ENCODE measurements around the gene PCBD1. TPM values are rescaled to one million over a fixed set of nuclear protein-coding genes. Genes with fewer than 3 reads are reported as not detected.

Gene PCBD1
- total RNA-seq, 1 experiment from 2014 or later, result 65.8 TPM

DNA sequence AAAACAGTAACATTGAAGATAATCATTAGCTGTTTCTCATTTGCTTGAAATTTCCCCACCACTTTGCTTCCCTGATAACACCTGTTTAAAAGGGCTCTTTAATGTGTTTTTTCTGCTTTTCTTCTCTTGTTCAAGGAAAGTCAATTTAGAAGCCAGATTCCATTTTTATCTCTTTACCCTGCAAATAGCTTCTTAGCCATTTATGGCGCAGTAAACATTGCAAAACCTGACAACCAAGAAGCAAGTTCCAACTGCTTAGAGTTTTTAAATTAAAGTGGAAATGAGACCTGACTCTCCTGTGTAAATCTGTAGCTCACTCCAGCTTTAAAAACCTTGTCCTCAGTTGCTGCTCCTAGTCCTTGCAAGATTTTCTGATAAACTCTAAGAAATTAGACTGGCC lies 42.5 kb downstream of the PCBD1 start:
- DNase-seq (ENCODE audit: low spot score), result no peak
- in situ Hi-C loops (cut with HindIII; ENCODE audit: low sequenced_read_pairs), result no loop called here

DNA sequence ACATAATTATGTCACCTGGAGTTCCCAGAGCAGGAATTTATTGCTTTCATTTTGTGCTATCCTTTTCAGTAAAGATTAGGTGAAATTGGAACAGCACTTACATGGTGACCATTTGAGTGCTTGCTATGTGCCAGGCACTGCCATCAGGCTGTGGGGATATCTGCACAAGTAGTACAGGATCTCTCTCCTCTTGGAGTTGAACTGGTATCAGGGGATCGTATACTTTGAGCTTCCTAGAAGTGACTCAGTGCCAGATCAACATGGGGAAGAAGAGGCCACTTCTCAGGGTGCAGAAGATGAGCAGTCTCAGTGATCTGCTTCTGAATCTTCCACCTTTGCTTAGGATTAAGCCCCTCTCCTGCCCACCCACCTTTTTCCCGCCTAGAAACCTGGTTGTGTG lies 43.1 kb downstream of the PCBD1 start:
- in situ Hi-C loops (cut with HindIII; ENCODE audit: low sequenced_read_pairs), result no loop called here
- DNase-seq (ENCODE audit: low spot score), result no peak

GRCh38 chr10:70843776-70844489 lies 44.4 kb downstream of the PCBD1 start:
- in situ Hi-C loops (cut with HindIII; ENCODE audit: low sequenced_read_pairs), result no loop called here
- no peak for DNase-seq (ENCODE audit: low spot score)

DNA sequence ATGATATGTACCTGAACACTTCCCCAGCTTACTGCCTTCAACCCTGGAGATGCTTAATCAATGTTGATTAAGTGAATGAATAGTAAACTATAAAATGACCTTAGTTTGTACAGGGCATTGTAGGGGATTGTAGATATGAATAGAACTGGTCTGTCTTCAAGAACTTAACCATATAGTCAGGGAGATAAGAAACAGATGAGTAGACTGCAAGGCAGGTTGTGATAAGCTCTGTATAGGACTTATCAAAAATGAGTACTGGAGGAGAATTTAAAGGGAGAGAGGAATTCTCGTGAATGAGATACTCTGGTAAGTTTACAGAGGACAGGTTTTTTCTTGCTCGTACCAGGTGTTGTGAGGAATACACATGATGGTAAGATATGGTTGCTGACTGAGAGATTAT lies 45.0 kb downstream of the PCBD1 start:
- DNase-seq (ENCODE audit: low spot score), result no peak
- in situ Hi-C loops (cut with HindIII; ENCODE audit: low sequenced_read_pairs), result no loop called here

DNA sequence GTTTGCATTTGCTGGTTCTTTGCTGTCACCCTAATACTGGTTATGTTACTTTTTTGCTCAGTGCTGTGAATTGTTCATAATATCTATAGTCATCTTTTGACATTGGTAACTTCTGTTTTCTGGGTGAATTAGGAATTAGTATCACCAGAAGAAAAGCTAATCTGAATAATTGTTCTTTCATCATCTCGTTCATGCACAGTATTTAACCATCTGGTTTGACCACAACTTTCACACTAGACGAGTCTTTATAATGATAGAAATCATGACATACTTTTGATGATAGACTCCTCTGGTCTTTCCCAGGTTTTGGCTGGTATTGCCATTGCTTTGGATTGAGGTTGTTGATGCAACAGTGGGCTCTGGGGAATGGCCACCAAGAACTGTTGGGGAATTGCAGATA lies 47.5 kb downstream of the PCBD1 start:
- in situ Hi-C loops (cut with HindIII; ENCODE audit: low sequenced_read_pairs), result no loop called here
- DNase-seq (ENCODE audit: low spot score), result no peak

DNA sequence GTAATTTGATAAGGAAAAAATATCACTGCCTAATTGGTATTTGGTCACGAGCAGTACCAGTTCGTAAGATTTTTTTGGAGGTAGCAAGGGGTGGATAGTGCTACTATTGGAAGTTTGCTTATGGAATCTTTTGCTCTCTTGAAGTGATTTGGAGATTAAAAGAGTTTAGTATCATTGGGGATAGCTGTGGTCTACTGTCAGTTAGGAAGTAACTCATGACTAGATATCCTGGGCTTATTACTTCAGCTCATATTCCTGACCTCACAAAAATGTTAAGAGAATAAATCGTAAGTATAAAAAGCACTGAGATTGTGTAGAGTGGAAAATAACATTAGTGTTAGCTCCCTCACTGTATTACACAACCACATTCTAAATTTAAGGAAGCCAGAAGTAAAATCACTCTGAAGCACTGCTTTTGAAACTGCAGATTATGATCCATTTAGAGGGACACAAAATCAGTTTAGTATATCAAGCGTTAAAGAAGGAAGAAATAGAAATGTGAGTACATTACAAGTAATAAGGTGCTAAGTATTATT lies 50.0 kb downstream of the PCBD1 start:
- in situ Hi-C loops (cut with HindIII; ENCODE audit: low sequenced_read_pairs), result no loop called here
- DNase-seq (ENCODE audit: low spot score), result no peak

GRCh38 chr10:70837660-70838059 lies 50.7 kb downstream of the PCBD1 start:
- DNase-seq (ENCODE audit: low spot score), result no peak
- in situ Hi-C loops (cut with HindIII; ENCODE audit: low sequenced_read_pairs), result no loop called here

- in situ Hi-C loops (cut with HindIII; ENCODE audit: low sequenced_read_pairs), result no loop called here
- DNase-seq (ENCODE audit: low spot score), result no peak
Measured at GRCh38 chr10:70836319-70836718, 52.0 kb downstream of the PCBD1 start.

- in situ Hi-C loops (cut with HindIII; ENCODE audit: low sequenced_read_pairs), result no loop called here
- DNase-seq (ENCODE audit: low spot score), result no peak
Measured at GRCh38 chr10:70834441-70835151, 53.8 kb downstream of the PCBD1 start.

GRCh38 chr10:70834021-70834420 lies 54.3 kb downstream of the PCBD1 start:
- in situ Hi-C loops (cut with HindIII; ENCODE audit: low sequenced_read_pairs), result no loop called here
- DNase-seq (ENCODE audit: low spot score), result no peak

- in situ Hi-C loops (cut with HindIII; ENCODE audit: low sequenced_read_pairs), result no loop called here
- DNase-seq (ENCODE audit: low spot score), result no peak
Measured at GRCh38 chr10:70833601-70834000, 54.8 kb downstream of the PCBD1 start.

Other genes with a start within 250 kb of the PCBD1 start
- 0.03 TPM in 1 of 2 replicates, not detected in the other for gene ADAMTS14, start 216.1 kb downstream of the PCBD1 start, total RNA-seq (2014; rRNA removed; shearing (Covaris generic))
- not detected in 2 replicates for gene TBATA, start 103.2 kb downstream of the PCBD1 start, total RNA-seq (2014; rRNA removed; shearing (Covaris generic))
- 28.6 and 51.2 TPM in 2 replicates for gene SGPL1, start 72.6 kb downstream of the PCBD1 start, total RNA-seq (2014; rRNA removed; shearing (Covaris generic))

All from G401 (cell line).